ENCODE results near the gene TAOK3.

Gene TAOK3

GRCh38 chr12:118372541-118373495 lies at the start of gene TAOK3:
Gene TAOK3 (minus strand): TSS chr12:118372907. CDS start chr12:118255567, 117,340 bp downstream.
- in situ Hi-C loops (cut with MboI; ENCODE audit: low sequenced_read_pairs) = loop anchor here (10.0 kb wide), 1 partner anchor 498 kb away; no protein-coding TSS in a partner anchor

- in situ Hi-C loops (cut with MboI; ENCODE audit: low sequenced_read_pairs) = loop anchor here (25.0 kb wide), 1 partner anchor 617 kb away; no protein-coding TSS in a partner anchor
These were observed 48.0 kb upstream of the TAOK3 start for GRCh38 chr12:118420673-118421072.

- in situ Hi-C loops (cut with MboI; ENCODE audit: low sequenced_read_pairs) = loop anchor here (25.0 kb wide), 1 partner anchor 619 kb away; no protein-coding TSS in a partner anchor
These were observed 45.8 kb upstream of the TAOK3 start for GRCh38 chr12:118418385-118419057.

GRCh38 chr12:118417942-118418341 lies 45.2 kb upstream of the TAOK3 start:
- in situ Hi-C loops (cut with MboI; ENCODE audit: low sequenced_read_pairs) = loop anchor here (25.0 kb wide), 1 partner anchor 619 kb away; no protein-coding TSS in a partner anchor

GRCh38 chr12:118409834-118410233 lies 37.1 kb upstream of the TAOK3 start:
- in situ Hi-C loops (cut with MboI; ENCODE audit: low sequenced_read_pairs) = loop anchor here (25.0 kb wide), 1 partner anchor 627 kb away; no protein-coding TSS in a partner anchor

- in situ Hi-C loops (cut with MboI; ENCODE audit: low sequenced_read_pairs) = loop anchor here (25.0 kb wide), 1 partner anchor 629 kb away; no protein-coding TSS in a partner anchor
These were observed 35.5 kb upstream of the TAOK3 start for GRCh38 chr12:118408241-118408640.

GRCh38 chr12:118404876-118405521 lies 32.3 kb upstream of the TAOK3 start:
- in situ Hi-C loops (cut with MboI; ENCODE audit: low sequenced_read_pairs) = loop anchor here (25.0 kb wide), 1 partner anchor 632 kb away; no protein-coding TSS in a partner anchor

GRCh38 chr12:118402251-118402650 lies 29.5 kb upstream of the TAOK3 start:
- in situ Hi-C loops (cut with MboI; ENCODE audit: low sequenced_read_pairs) = loop anchor here (25.0 kb wide), 1 partner anchor 635 kb away; no protein-coding TSS in a partner anchor

- in situ Hi-C loops (cut with MboI; ENCODE audit: low sequenced_read_pairs) = no loop called here
These were observed 26.2 kb upstream of the TAOK3 start for GRCh38 chr12:118398940-118399339.

- in situ Hi-C loops (cut with MboI; ENCODE audit: low sequenced_read_pairs) = no loop called here
These were observed 25.8 kb upstream of the TAOK3 start for GRCh38 chr12:118398524-118398923.

GRCh38 chr12:118397708-118398440 lies 25.2 kb upstream of the TAOK3 start:
- in situ Hi-C loops (cut with MboI; ENCODE audit: low sequenced_read_pairs) = no loop called here

- in situ Hi-C loops (cut with MboI; ENCODE audit: low sequenced_read_pairs) = no loop called here
These were observed 19.1 kb upstream of the TAOK3 start for GRCh38 chr12:118391836-118392235.

GRCh38 chr12:118391424-118391823 lies 18.7 kb upstream of the TAOK3 start:
- in situ Hi-C loops (cut with MboI; ENCODE audit: low sequenced_read_pairs) = no loop called here

GRCh38 chr12:118377884-118378470 lies 5.3 kb upstream of the TAOK3 start:
- in situ Hi-C loops (cut with MboI; ENCODE audit: low sequenced_read_pairs) = loop anchor here (10.0 kb wide), 1 partner anchor 503 kb away; no protein-coding TSS in a partner anchor

GRCh38 chr12:118377021-118377883 lies 4.5 kb upstream of the TAOK3 start:
- in situ Hi-C loops (cut with MboI; ENCODE audit: low sequenced_read_pairs) = loop anchor here (10.0 kb wide), 1 partner anchor 502 kb away; no protein-coding TSS in a partner anchor

GRCh38 chr12:118376089-118377020 lies 3.6 kb upstream of the TAOK3 start, which contains the start of gene SUDS3:
Gene SUDS3 (plus strand): TSS chr12:118376555. CDS start chr12:118376692, 137 bp downstream.
- in situ Hi-C loops (cut with MboI; ENCODE audit: low sequenced_read_pairs) = loop anchor here (10.0 kb wide), 1 partner anchor 502 kb away; no protein-coding TSS in a partner anchor

- in situ Hi-C loops (cut with MboI; ENCODE audit: low sequenced_read_pairs) = loop anchor here (10.0 kb wide), 1 partner anchor 501 kb away; no protein-coding TSS in a partner anchor
These were observed 2.6 kb upstream of the TAOK3 start for GRCh38 chr12:118375348-118375747.

All from HL-60/S4 (cell line).